H9 (cell line): Measurements from ENCODE around the gene PREPL. TPM values are rescaled to one million over a fixed set of nuclear protein-coding genes. Genes with fewer than 3 reads are reported as not detected.
"Not testable (repeated sequence)": the region's sequence is repeated elsewhere in the genome, so short reads cannot be mapped to it uniquely, and the experiment has no call there.

Experiments
- DNase-seq: peaks from one replicate; pipeline ENCODE4 v3.0.0-alpha.2; 2017
- H2AFZ ChIP-seq: one replicate; pipeline ENCODE4 v1.6.1; 2013; ENCODE audit warnings: mild to moderate bottlenecking, low read length, control low read depth, moderate library complexity
- H2AK5ac ChIP-seq: 2 replicates; pipeline ENCODE4 v1.6.1; 2013; ENCODE audit warnings: low read length, control low read depth, mixed read lengths; ENCODE audit not compliant: insufficient read length
- H2BK120ac ChIP-seq: one replicate; pipeline ENCODE4 v1.6.1; 2013; ENCODE audit warnings: low read depth, mild to moderate bottlenecking, low read length, control low read depth, inconsistent platforms; ENCODE audit not compliant: poor library complexity, severe bottlenecking
- H2BK12ac ChIP-seq: 2 replicates; pipeline ENCODE4 v1.6.1; 2013; ENCODE audit warnings: low read length, control low read depth, mixed read lengths, low read depth; ENCODE audit not compliant: insufficient read length
- H2BK15ac ChIP-seq: 2 replicates; pipeline ENCODE4 v1.6.1; 2013; ENCODE audit warnings: low read depth, low read length, control low read depth
- H2BK20ac ChIP-seq: one replicate; pipeline ENCODE4 v1.6.1; 2013; ENCODE audit warnings: low read depth, mild to moderate bottlenecking, low read length, control low read depth, inconsistent platforms; ENCODE audit not compliant: poor library complexity, severe bottlenecking
- H2BK5ac ChIP-seq: 2 replicates; pipeline ENCODE4 v1.6.1; 2013; ENCODE audit warnings: low read length, control low read depth, mixed read lengths; ENCODE audit not compliant: insufficient read length
- H3K14ac ChIP-seq: 2 replicates; pipeline ENCODE4 v1.6.1; 2013; ENCODE audit warnings: low read length, control low read depth; ENCODE audit not compliant: insufficient read depth
- H3K18ac ChIP-seq: 2 replicates; pipeline ENCODE4 v1.6.1; 2013; ENCODE audit warnings: low read depth, mild to moderate bottlenecking, mixed read lengths, low read length, control low read depth; ENCODE audit not compliant: insufficient read length
- H3K23ac ChIP-seq: 2 replicates; pipeline ENCODE4 v1.6.1; 2013; ENCODE audit warnings: low read length, control low read depth, mixed read lengths, low read depth; ENCODE audit not compliant: insufficient read length
- H3K23me2 ChIP-seq: 2 replicates; pipeline ENCODE4 v1.6.1; 2013; ENCODE audit warnings: low read depth, mild to moderate bottlenecking, mixed read lengths, low read length, control low read depth; ENCODE audit not compliant: insufficient read length, poor library complexity, severe bottlenecking
- H3K27ac ChIP-seq: 2 replicates; pipeline ENCODE4 v1.5.1; 2013; ENCODE audit warnings: low read length, control low read depth, mixed read lengths, low read depth; ENCODE audit not compliant: insufficient read length
- H3K27me3 ChIP-seq: 2 replicates; pipeline ENCODE4 v1.6.1; 2013; ENCODE audit warnings: low read length, control low read depth, inconsistent platforms; ENCODE audit not compliant: insufficient read depth
- H3K4ac ChIP-seq: 2 replicates; pipeline ENCODE4 v1.6.1; 2013; ENCODE audit warnings: low read depth, mild to moderate bottlenecking, control low read depth, inconsistent platforms, low read length, moderate library complexity
- H3K4me1 ChIP-seq: 2 replicates; pipeline ENCODE4 v1.6.1; 2013; ENCODE audit warnings: low read length, control low read depth, inconsistent platforms; ENCODE audit not compliant: insufficient read depth
- H3K4me2 ChIP-seq: 2 replicates; pipeline ENCODE4 v1.6.1; 2013; ENCODE audit warnings: low read length, control low read depth, mixed read lengths; ENCODE audit not compliant: insufficient read length, insufficient read depth
- H3K56ac ChIP-seq: 2 replicates; pipeline ENCODE4 v1.6.1; 2013; ENCODE audit warnings: low read depth, mild to moderate bottlenecking, mixed read lengths, low read length, control low read depth; ENCODE audit not compliant: insufficient read length
- H3K79me1 ChIP-seq: 2 replicates; pipeline ENCODE4 v1.6.1; 2013; ENCODE audit warnings: low read depth, mild to moderate bottlenecking, moderate library complexity, low read length, control low read depth, inconsistent platforms; ENCODE audit not compliant: insufficient read depth, poor library complexity, severe bottlenecking
- H3K79me2 ChIP-seq: 2 replicates; pipeline ENCODE4 v1.6.1; 2013; ENCODE audit warnings: low read length, control low read depth, inconsistent platforms; ENCODE audit not compliant: insufficient read depth
- H3K9ac ChIP-seq: 2 replicates; pipeline ENCODE4 v1.6.1; 2013; ENCODE audit warnings: low read length, control low read depth, mixed read lengths; ENCODE audit not compliant: insufficient read length; ENCODE audit errors: extremely low read depth
- H3K9me3 ChIP-seq: one replicate; pipeline ENCODE4 v1.6.1; 2013; ENCODE audit warnings: low read depth, low read length, inconsistent platforms; ENCODE audit not compliant: control insufficient read depth
- H3T11ph ChIP-seq: one replicate; pipeline ENCODE4 v1.6.1; 2013; ENCODE audit warnings: mild to moderate bottlenecking, low read length, control low read depth, inconsistent platforms
- H4K20me1 ChIP-seq: one replicate; pipeline ENCODE4 v1.6.1; 2013; ENCODE audit not compliant: control insufficient read depth, insufficient read length, insufficient read depth
- H4K5ac ChIP-seq: 2 replicates; pipeline ENCODE4 v1.6.1; 2013; ENCODE audit warnings: low read depth, mild to moderate bottlenecking, mixed read lengths, low read length, control low read depth; ENCODE audit not compliant: insufficient read length
- H4K8ac ChIP-seq: replicated peaks from 2 replicates; pipeline ENCODE4 v1.6.1; 2013; ENCODE audit warnings: low read length, control low read depth, mixed read lengths, low read depth; ENCODE audit not compliant: insufficient read length
- H4K91ac ChIP-seq: 2 replicates; pipeline ENCODE4 v1.6.1; 2013; ENCODE audit warnings: low read depth, mild to moderate bottlenecking, moderate library complexity, mixed read lengths, low read length, control low read depth; ENCODE audit not compliant: insufficient read length
- H3K27ac Mint-ChIP-seq, 3 experiments: 2 replicates in 2 of 3; 3 replicates in 1 of 3; pipeline ENCODE4 v1.8.0; 2020 to 2021; ENCODE audit warnings: mixed read lengths in 3 of 3, mild to moderate bottlenecking in 1 of 3, moderate library complexity in 1 of 3
- H3K27me3 Mint-ChIP-seq: 2 replicates; pipeline ENCODE4 v1.8.0; 2021; ENCODE audit warnings: low read depth, mild to moderate bottlenecking, moderate library complexity, mixed read lengths
- H3K36me3 Mint-ChIP-seq, 3 experiments: 2 replicates in 2 of 3; 3 replicates in 1 of 3; pipeline ENCODE4 v1.8.0; 2020 to 2021; ENCODE audit warnings: low read depth in 3 of 3, mixed read lengths in 3 of 3; ENCODE audit not compliant: insufficient read depth in 1 of 3
- H3K4me1 Mint-ChIP-seq, 2 experiments: 2 replicates each; pipeline ENCODE4 v1.8.0; 2020; ENCODE audit warnings: mixed read lengths in 2 of 2
- H3K4me3 Mint-ChIP-seq, 2 experiments: 2 replicates in 1 of 2; 3 replicates in 1 of 2; pipeline ENCODE4 v1.8.0; 2020 to 2021; ENCODE audit warnings: mild to moderate bottlenecking in 2 of 2, mixed read lengths in 2 of 2, moderate library complexity in 1 of 2
- H3K9me3 Mint-ChIP-seq, 2 experiments: 2 replicates in 1 of 2; 3 replicates in 1 of 2; pipeline ENCODE4 v1.8.0; 2020; ENCODE audit warnings: mild to moderate bottlenecking in 2 of 2, mixed read lengths in 2 of 2, moderate library complexity in 1 of 2
- WGBS: extraction: QIAGEN DNeasy Blood & Tissue Kit; methylation state at CpG from one replicate; pipeline ENCODE4 v1.1.7; 2013; ENCODE audit warnings: missing lambda C conversion rate, low lambda C conversion rate, mixed read lengths; ENCODE audit not compliant: insufficient read length; ENCODE audit errors: extremely low coverage; 5-methylcytosine and 5-hydroxymethylcytosine counted together
- total RNA-seq: library from RNA; stranded (reverse); gene quantifications from 2 replicates; pipeline ENCODE4 v1.2.1, GENCODE V29; 2021
- TF ChIP-seq, protein P1 (sequence below): fragments of 200-600 bp; sonication (generic); conservative IDR thresholded peaks from 3 replicates; pipeline ENCODE4 v1.8.0; 2021; ENCODE audit warnings: antibody characterized with exemption, mild to moderate bottlenecking

Gene PREPL
- total RNA-seq, 1 experiment from 2014 or later = 30.1 TPM

- Histone ChIP-seq H2BK120ac (no peak overlapping the region), H3K23ac (no peak overlapping the region), H3T11ph (no peak overlapping the region), H3K79me2 (no peaks in the 10 kb centered on the region), H3K79me1 (no peaks in the 10 kb centered on the region), H2AFZ (no peak overlapping the region), H3K27me3 (no peaks in the 10 kb centered on the region), H3K4me2 (no peak overlapping the region), H2BK20ac (no peak overlapping the region), H3K14ac (no peak overlapping the region), H4K8ac (no peak overlapping the region), H3K18ac (no peak overlapping the region), H3K23me2 (no peaks in the 10 kb centered on the region), H2BK15ac (no peak overlapping the region), H3K4me1 (no peaks in the 10 kb centered on the region; the same call in 1 of the 2 replicates), H3K4ac (no peak overlapping the region), H3K27ac (no peak overlapping the region), H2AK5ac (no peak overlapping the region), H3K9ac (no peak overlapping the region), H4K91ac (no peak overlapping the region), H2BK12ac (no peak overlapping the region), H3K9me3 (peaks cover under 1% of the 10 kb centered on the region), H3K56ac (no peak overlapping the region), H4K20me1 (no peaks in the 10 kb centered on the region), H4K5ac (no peak overlapping the region), H2BK5ac (no peak overlapping the region)
- DNase-seq = no peak
- H3K27ac Mint-ChIP-seq = no peak overlapping the region; a peak in 1 of 7 replicates
- no peaks in the 10 kb centered on the region for H3K27me3 Mint-ChIP-seq
- H3K9me3 Mint-ChIP-seq = peaks cover 6 to 7% of the 10 kb centered on the region in 2 experiments
- TF ChIP-seq, protein P1, sequence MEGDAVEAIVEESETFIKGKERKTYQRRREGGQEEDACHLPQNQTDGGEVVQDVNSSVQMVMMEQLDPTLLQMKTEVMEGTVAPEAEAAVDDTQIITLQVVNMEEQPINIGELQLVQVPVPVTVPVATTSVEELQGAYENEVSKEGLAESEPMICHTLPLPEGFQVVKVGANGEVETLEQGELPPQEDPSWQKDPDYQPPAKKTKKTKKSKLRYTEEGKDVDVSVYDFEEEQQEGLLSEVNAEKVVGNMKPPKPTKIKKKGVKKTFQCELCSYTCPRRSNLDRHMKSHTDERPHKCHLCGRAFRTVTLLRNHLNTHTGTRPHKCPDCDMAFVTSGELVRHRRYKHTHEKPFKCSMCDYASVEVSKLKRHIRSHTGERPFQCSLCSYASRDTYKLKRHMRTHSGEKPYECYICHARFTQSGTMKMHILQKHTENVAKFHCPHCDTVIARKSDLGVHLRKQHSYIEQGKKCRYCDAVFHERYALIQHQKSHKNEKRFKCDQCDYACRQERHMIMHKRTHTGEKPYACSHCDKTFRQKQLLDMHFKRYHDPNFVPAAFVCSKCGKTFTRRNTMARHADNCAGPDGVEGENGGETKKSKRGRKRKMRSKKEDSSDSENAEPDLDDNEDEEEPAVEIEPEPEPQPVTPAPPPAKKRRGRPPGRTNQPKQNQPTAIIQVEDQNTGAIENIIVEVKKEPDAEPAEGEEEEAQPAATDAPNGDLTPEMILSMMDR = no peak
- no peak overlapping the region for H3K4me3 Mint-ChIP-seq
- peaks cover 5 to 6% of the 10 kb centered on the region in 2 experiments; a peak in 3 of 4 replicates for H3K4me1 Mint-ChIP-seq
- WGBS = no CpG with 5 or more reads among the region's 1 CpG
- peaks cover 3 to 4% (median 4%) of the 10 kb centered on the region in 3 experiments for H3K36me3 Mint-ChIP-seq
Observed at GRCh38 chr2:44304258-44304657, 57.0 kb downstream of the PREPL start.

DNA sequence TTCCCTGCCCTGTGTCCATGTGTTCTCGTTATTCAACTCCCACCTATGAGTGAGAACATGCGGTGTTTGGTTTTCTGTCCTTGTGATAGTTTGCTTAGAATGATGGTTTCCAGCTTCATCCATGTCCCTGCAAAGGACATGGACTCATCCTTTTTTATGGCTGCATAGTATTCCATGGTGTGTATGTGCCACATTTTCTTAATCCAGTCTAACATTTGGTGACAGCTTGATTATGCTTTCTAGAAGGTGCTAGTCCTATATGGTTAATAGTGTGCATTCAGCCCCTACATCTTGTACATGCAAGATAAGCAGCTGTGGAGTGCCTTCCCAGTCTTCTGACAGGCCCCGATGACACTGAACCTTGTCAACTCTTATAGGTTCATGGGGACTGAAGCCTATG, 57.5 kb downstream of the PREPL start:
- no CpG with 5 or more reads among the region's 3 CpGs for WGBS

More for the DNA sequence above, 57.5 kb downstream of the PREPL start:
- not testable (repeated sequence) for H2AK5ac ChIP-seq, H3K23ac ChIP-seq, H3K27ac ChIP-seq, H3K14ac ChIP-seq, H3K79me2 ChIP-seq, H3K4me1 ChIP-seq, H3K4me1 Mint-ChIP-seq, H3K18ac ChIP-seq, H2BK5ac ChIP-seq, H4K20me1 ChIP-seq, H3K9ac ChIP-seq, H2AFZ ChIP-seq, H3K4me2 ChIP-seq, H3K4me3 Mint-ChIP-seq, H4K5ac ChIP-seq, H3K36me3 Mint-ChIP-seq, H3T11ph ChIP-seq, H3K27ac Mint-ChIP-seq, H2BK12ac ChIP-seq, H3K27me3 Mint-ChIP-seq, H3K9me3 ChIP-seq, H3K4ac ChIP-seq, H3K79me1 ChIP-seq, H2BK120ac ChIP-seq, DNase-seq, H3K23me2 ChIP-seq, H2BK15ac ChIP-seq, H4K91ac ChIP-seq, H3K56ac ChIP-seq, H2BK20ac ChIP-seq, H3K9me3 Mint-ChIP-seq, H4K8ac ChIP-seq, H3K27me3 ChIP-seq
